ENCODE measurements around the gene MYO7B. TPM values are rescaled to one million over a fixed set of nuclear protein-coding genes. Genes with fewer than 3 reads are reported as not detected.

Gene MYO7B
- polyA plus RNA-seq, 2 of the 4 experiments (the other 2 are of a cell fraction), result 0.04 to 0.09 TPM

DNA sequence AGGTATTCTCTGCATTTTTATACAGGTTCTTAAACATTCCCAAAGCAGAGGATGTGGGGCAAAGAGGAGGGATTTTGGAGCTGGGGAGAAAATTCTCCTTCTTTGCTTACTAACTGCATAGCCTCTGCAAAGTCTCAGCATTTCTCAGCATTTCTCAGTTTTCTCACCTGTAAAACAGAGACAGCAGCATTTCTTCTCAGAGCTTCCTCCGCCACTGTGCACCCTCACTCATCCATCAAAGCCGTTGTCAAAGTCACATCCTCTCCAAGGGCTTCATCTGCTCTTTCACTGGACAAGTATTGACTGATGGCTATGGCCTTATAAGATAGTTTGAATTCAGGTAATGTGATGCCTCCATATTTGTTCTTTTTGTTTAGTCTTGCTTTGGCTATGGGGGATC, 17.4 kb downstream of the MYO7B start (continued):
- TF ChIP-seq, protein P1, sequence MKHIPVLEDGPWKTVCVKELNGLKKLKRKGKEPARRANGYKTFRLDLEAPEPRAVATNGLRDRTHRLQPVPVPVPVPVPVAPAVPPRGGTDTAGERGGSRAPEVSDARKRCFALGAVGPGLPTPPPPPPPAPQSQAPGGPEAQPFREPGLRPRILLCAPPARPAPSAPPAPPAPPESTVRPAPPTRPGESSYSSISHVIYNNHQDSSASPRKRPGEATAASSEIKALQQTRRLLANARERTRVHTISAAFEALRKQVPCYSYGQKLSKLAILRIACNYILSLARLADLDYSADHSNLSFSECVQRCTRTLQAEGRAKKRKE (CRISPR knock-in tag; IDR thresholded peaks at IDR 0.05; ENCODE audit: low read depth), result no peak
- TF ChIP-seq, protein P2, sequence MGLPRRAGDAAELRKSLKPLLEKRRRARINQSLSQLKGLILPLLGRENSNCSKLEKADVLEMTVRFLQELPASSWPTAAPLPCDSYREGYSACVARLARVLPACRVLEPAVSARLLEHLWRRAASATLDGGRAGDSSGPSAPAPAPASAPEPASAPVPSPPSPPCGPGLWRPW (IDR thresholded peaks at IDR 0.05), result no peak
- no peak for TF ChIP-seq ZNF302 (CRISPR knock-in tag; IDR thresholded peaks at IDR 0.05)
- TF ChIP-seq, protein P3, sequence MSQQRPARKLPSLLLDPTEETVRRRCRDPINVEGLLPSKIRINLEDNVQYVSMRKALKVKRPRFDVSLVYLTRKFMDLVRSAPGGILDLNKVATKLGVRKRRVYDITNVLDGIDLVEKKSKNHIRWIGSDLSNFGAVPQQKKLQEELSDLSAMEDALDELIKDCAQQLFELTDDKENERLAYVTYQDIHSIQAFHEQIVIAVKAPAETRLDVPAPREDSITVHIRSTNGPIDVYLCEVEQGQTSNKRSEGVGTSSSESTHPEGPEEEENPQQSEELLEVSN (IDR thresholded peaks at IDR 0.05; ENCODE audit: borderline replicate concordance, low read depth), result no peak
- no peak for TF ChIP-seq RARB (CRISPR knock-in tag; IDR thresholded peaks at IDR 0.05)
- TF ChIP-seq MYC (IDR thresholded peaks at IDR 0.05; ENCODE audit: borderline replicate concordance, low read length), result no peak
- TF ChIP-seq TP53 (CRISPR knock-in tag; IDR thresholded peaks at IDR 0.05), result no peak

DNA sequence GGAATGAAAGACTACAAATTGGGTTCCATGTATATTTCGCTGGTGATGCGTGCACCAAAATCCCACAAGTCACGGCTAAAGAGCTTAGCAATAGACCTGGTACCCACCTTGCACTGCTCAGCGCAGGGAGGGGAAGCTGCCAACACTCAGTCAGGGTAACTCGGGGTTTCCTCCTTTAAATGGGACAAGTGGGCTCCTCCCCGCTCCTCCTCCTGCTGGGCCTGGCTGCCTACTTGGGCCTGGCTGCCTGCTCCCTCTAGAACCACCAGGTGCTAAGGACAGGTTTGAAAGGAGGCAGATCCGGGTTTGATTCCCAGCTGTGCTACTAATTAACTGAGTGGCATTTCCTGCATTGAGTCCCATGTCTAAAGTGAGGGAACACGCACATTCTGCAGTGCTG, 23.4 kb downstream of the MYO7B start:
- Histone ChIP-seq H3K4me1 (no peaks in the 10 kb centered on the region), H3K4me3 (no peak overlapping the region), H3K4me2 (no peak overlapping the region), H3K9me3 (peaks cover 3% of the 10 kb centered on the region; the same call in 2 of the 3 replicates), H3K27ac (no peak overlapping the region)
- ATAC-seq (no peak), DNase-seq (ENCODE audit: low read depth in 1 of 2, low spot score in 1 of 2) (no peak), FAIRE-seq (no peak)
- TF ChIP-seq ZNF302 (CRISPR knock-in tag; IDR thresholded peaks at IDR 0.05) (no peak), ESRRA (IDR thresholded peaks at IDR 0.05; ENCODE audit: borderline replicate concordance, low read length) (no peak), SMC3 (IDR thresholded peaks at IDR 0.05) (no peak), HEYL (CRISPR knock-in tag; IDR thresholded peaks at IDR 0.05) (no peak), RNF2 (IDR thresholded peaks at IDR 0.05; ENCODE audit: borderline replicate concordance, low read depth) (no peak), KDM5A (IDR thresholded peaks at IDR 0.05) (no peak), CHD2 (IDR thresholded peaks at IDR 0.05; ENCODE audit: low read length, partially characterized antibody) (no peak), CHD4 (IDR thresholded peaks at IDR 0.05; ENCODE audit: borderline replicate concordance) (no peak), ZFP36 (IDR thresholded peaks at IDR 0.05; ENCODE audit: borderline replicate concordance, partially characterized antibody) (no peak), FOSB (CRISPR knock-in tag; IDR thresholded peaks at IDR 0.05) (no peak), POLR2AphosphoS2 (conservative IDR thresholded peaks at IDR 0.05; ENCODE audit: low read length) (no peak), NPAS2 (CRISPR knock-in tag; IDR thresholded peaks at IDR 0.05; ENCODE audit: borderline replicate concordance) (no peak), HDAC2 (IDR thresholded peaks at IDR 0.05) (no peak), RARB (CRISPR knock-in tag; IDR thresholded peaks at IDR 0.05) (no peak)
- TF ChIP-seq, protein P4, sequence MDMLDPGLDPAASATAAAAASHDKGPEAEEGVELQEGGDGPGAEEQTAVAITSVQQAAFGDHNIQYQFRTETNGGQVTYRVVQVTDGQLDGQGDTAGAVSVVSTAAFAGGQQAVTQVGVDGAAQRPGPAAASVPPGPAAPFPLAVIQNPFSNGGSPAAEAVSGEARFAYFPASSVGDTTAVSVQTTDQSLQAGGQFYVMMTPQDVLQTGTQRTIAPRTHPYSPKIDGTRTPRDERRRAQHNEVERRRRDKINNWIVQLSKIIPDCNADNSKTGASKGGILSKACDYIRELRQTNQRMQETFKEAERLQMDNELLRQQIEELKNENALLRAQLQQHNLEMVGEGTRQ (IDR thresholded peaks at IDR 0.05), result no peak
- TF ChIP-seq, protein P5, sequence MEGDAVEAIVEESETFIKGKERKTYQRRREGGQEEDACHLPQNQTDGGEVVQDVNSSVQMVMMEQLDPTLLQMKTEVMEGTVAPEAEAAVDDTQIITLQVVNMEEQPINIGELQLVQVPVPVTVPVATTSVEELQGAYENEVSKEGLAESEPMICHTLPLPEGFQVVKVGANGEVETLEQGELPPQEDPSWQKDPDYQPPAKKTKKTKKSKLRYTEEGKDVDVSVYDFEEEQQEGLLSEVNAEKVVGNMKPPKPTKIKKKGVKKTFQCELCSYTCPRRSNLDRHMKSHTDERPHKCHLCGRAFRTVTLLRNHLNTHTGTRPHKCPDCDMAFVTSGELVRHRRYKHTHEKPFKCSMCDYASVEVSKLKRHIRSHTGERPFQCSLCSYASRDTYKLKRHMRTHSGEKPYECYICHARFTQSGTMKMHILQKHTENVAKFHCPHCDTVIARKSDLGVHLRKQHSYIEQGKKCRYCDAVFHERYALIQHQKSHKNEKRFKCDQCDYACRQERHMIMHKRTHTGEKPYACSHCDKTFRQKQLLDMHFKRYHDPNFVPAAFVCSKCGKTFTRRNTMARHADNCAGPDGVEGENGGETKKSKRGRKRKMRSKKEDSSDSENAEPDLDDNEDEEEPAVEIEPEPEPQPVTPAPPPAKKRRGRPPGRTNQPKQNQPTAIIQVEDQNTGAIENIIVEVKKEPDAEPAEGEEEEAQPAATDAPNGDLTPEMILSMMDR (IDR thresholded peaks at IDR 0.05), result no peak
- POLR2A ChIA-PET, result no interaction called here
- WGBS (ENCODE audit: missing lambda C conversion rate), result 49% methylated on average over 8 of the region's 8 CpGs
- CTCF ChIA-PET, result interaction anchor here (0.9 to 1.0 kb wide), 2 partner anchors 33 to 137 kb away, joined by 3 read pairs; no protein-coding TSS in a partner anchor

DNA sequence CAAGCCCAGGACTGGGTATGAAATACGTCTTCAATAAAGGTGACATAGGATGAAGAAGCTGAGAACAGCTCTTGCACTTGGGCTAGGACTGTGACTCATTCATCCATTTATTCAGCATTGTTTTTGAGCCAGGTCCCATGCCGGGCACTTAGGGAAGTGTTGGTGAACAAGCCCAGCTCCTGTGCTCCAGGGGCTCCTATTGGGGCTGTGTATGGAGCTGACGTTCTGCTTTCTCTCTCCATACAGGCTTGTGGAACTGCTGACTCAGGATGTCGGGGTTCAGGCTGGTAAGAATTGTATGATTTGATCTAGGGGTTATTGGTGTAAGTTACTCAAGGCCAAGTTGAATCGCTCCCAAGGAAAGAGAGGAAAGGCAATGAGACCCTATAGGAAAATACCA, 24.0 kb downstream of the MYO7B start:
- POLR2A ChIA-PET, result no interaction called here
- CTCF ChIA-PET, result interaction anchor here (0.6 to 1.1 kb wide), 4 partner anchors 17 to 271 kb away, joined by 3 read pairs; no protein-coding TSS in a partner anchor
- Histone ChIP-seq H3K4me3 (no peak overlapping the region), H3K4me2 (no peak overlapping the region), H3K4me1 (no peaks in the 10 kb centered on the region), H3K9me3 (peaks cover 3% of the 10 kb centered on the region; the same call in 2 of the 3 replicates), H3K27ac (no peak overlapping the region)
- FAIRE-seq (no peak), ATAC-seq (no peak), DNase-seq (ENCODE audit: low read depth in 1 of 2, low spot score in 1 of 2) (no peak)
- 62% methylated on average over 5 of the region's 5 CpGs for WGBS (ENCODE audit: missing lambda C conversion rate)
- TF ChIP-seq KDM5A (IDR thresholded peaks at IDR 0.05), result no peak
- no peak for TF ChIP-seq HDAC2 (IDR thresholded peaks at IDR 0.05)
- no peak for TF ChIP-seq BHLHE40 (IDR thresholded peaks at IDR 0.05; ENCODE audit: low read depth, low read length)
- no peak for TF ChIP-seq HEYL (CRISPR knock-in tag; IDR thresholded peaks at IDR 0.05)
- peak; percentile 58 for TF ChIP-seq MAFK (IDR thresholded peaks at IDR 0.05; ENCODE audit: partially characterized antibody)
- TF ChIP-seq TP53 (CRISPR knock-in tag; IDR thresholded peaks at IDR 0.05), result no peak

Data from A549 (cell line).